Measurements from ENCODE around the gene TMEM242. TPM values are rescaled to one million over a fixed set of nuclear protein-coding genes. Genes with fewer than 3 reads are reported as not detected.
"Not testable (repeated sequence)": the region's sequence is repeated elsewhere in the genome, so short reads cannot be mapped to it uniquely, and the experiment has no call there.

The TMEM242 gene
- total and polyA plus RNA-seq, 2 of the 4 experiments (the other 2 are of a cell fraction): 2.3 to 4.6 TPM

DNA sequence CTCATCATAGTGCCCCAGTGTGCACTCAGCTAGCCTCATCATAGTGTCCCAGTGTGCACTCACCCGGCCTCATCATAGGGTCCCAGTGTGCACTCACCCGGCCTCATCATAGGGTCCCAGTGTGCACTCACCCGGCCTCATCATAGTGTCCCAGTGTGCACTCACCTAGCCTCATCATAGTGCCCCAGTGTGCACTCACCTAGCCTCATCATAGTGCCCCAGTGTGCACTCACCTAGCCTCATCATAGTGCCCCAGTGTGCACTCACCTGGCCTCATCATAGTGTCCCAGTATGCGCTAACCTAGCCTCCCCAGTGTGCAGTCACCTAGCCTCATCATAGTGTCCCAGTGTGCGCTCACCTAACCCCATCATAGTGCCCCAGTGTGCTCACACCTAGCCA, 12.6 kb downstream of the TMEM242 start:
- H2BK120ac ChIP-seq (ENCODE audit: low read depth, low read length); H4K5ac ChIP-seq (ENCODE audit: low read depth, low read length); H4K8ac ChIP-seq (ENCODE audit: low read depth in 2 of 2, low read length in 2 of 2); H3K9ac ChIP-seq (ENCODE audit: low read depth, low read length); H3K18ac ChIP-seq (ENCODE audit: low read depth, low read length); H3K4me3 ChIP-seq (ENCODE audit: insufficient read depth, low read depth, low read length); H3K27me3 ChIP-seq (ENCODE audit: control insufficient read depth, insufficient read depth, low read length); H2AFZ ChIP-seq (replicated peaks; ENCODE audit: low read length, poor library complexity); H2AK9ac ChIP-seq (replicated peaks; ENCODE audit: low read depth, low read length, poor library complexity); H3K14ac ChIP-seq (replicated peaks; ENCODE audit: low read depth, low read length); dilution Hi-C loops (cut with HindIII; ENCODE audit: low sequenced_read_pairs, unreplicated experiment); H3K4me2 ChIP-seq (ENCODE audit: low read depth, low read length); H2BK5ac ChIP-seq (ENCODE audit: low read depth, low read length, poor library complexity, severe bottlenecking); DNase-seq; H4K91ac ChIP-seq (ENCODE audit: insufficient read depth, low read depth, low read length); ATAC-seq (ENCODE audit: low read depth); CTCF ChIA-PET; H3K56ac ChIP-seq (ENCODE audit: extremely low read depth, insufficient read depth, low read length); BruUV-seq (replicated peaks); POLR2A ChIA-PET (ENCODE audit: unreplicated experiment); H2BK20ac ChIP-seq (ENCODE audit: low read depth, low read length); H3K4ac ChIP-seq (ENCODE audit: low read depth, low read length); H3K4me1 ChIP-seq (ENCODE audit: control insufficient read depth, insufficient read depth, low read length); H2AK5ac ChIP-seq (ENCODE audit: low read depth, low read length); H2BK15ac ChIP-seq (ENCODE audit: low read depth, low read length); H3K9me3 ChIP-seq (ENCODE audit: control insufficient read depth, insufficient read depth, low read length); H3K23ac ChIP-seq (ENCODE audit: low read depth, low read length); H3K27ac ChIP-seq (ENCODE audit: insufficient read depth, low read length): not testable (repeated sequence)
- 89% methylated on average over 3 of the region's 5 CpGs; no CpG with 5 or more reads in 1 of the 2 experiments for WGBS, 2 experiments (ENCODE audit: extremely low coverage in 2 of 2, insufficient read length in 1 of 2)
- peaks cover 25% of the 10 kb centered on the region for H3K9me1 ChIP-seq (ENCODE audit: insufficient read depth, low read length)
- in situ Hi-C loops (cut with MboI; ENCODE audit: low sequenced_read_pairs) (loop anchor here (5.0 to 25.0 kb wide), 3 partner anchors 357 to 764 kb away; no protein-coding TSS in a partner anchor), intact Hi-C loops (cut with micrococcal nuclease) (loop anchor here (10.0 kb wide), 1 partner anchor 754 kb away; no protein-coding TSS in a partner anchor)
- H3K36me3 ChIP-seq (ENCODE audit: control insufficient read depth, insufficient read depth, low read length): peaks cover 27% of the 10 kb centered on the region
- peaks cover 9 to 21% of the 10 kb centered on the region in 2 experiments; a peak in 2 of 4 replicates for H3K79me1 ChIP-seq (ENCODE audit: low read depth in 1 of 2, low read length in 2 of 2)
- peaks cover 14% of the 10 kb centered on the region for H4K20me1 ChIP-seq (ENCODE audit: insufficient read depth, low read length)
